K562 (cell line): ENCODE data around the gene TMC2. TPM values are rescaled to one million over a fixed set of nuclear protein-coding genes. Genes with fewer than 3 reads are reported as not detected.

Experiments used
- BCOR ChIP-seq: fragments of 450-650 bp; IDR thresholded peaks from 2 replicates; pipeline ENCODE4 v1.6.1; 2016
- CBX3 ChIP-seq, 2 experiments: IDR thresholded peaks; 1 replicate in 1 of 2; 2 replicates in 1 of 2; pipeline ENCODE4 v1.6.1; 2012; ENCODE audit warnings: inconsistent platforms in 2 of 2, low read length in 2 of 2, borderline replicate concordance in 1 of 2, control low read depth in 1 of 2
- FOXK2 ChIP-seq, 2 experiments: fragments of 450-650 bp; IDR thresholded peaks in 1 of 2; conservative IDR thresholded peaks in 1 of 2; 2 replicates each; pipeline ENCODE4 v1.6.1; 2016; ENCODE audit warnings: low read depth in 2 of 2, mild to moderate bottlenecking in 1 of 2
- GTF2A2 ChIP-seq: IDR thresholded peaks from 2 replicates; pipeline ENCODE4 v1.6.1; 2016; ENCODE audit warnings: mild to moderate bottlenecking, missing genetic modification characterization, missing compliant biosample characterization
- IFI16 ChIP-seq: fragments of 250-450 bp; sonication (Bioruptor Pico); IDR thresholded peaks from 2 replicates; pipeline ENCODE4 v2.1.2; 2022; ENCODE audit warnings: mild to moderate bottlenecking, inconsistent platforms
- ILK ChIP-seq: fragments of 450-650 bp; IDR thresholded peaks from 2 replicates; pipeline ENCODE4 v1.6.1; 2016; ENCODE audit warnings: missing genetic modification characterization, low read depth, mild to moderate bottlenecking, missing compliant biosample characterization, moderate library complexity, borderline replicate concordance
- KAT2B ChIP-seq: IDR thresholded peaks from one replicate; pipeline ENCODE4 v1.6.1; 2012; ENCODE audit warnings: low read depth, mild to moderate bottlenecking, control low read depth, inconsistent platforms, low read length, moderate library complexity
- MCM5 ChIP-seq: fragments of 450-650 bp; IDR thresholded peaks from 2 replicates; pipeline ENCODE4 v1.6.1; 2016; ENCODE audit warnings: low read depth
- MYNN ChIP-seq, 2 experiments: sonication (generic); formaldehyde crosslinking in 1 of 2; IDR thresholded peaks; 2 replicates each; pipeline versions ENCODE4 v1.5.0 to v1.6.1; 2016 to 2020; ENCODE audit warnings: antibody characterized with exemption in 1 of 2, missing genetic modification reagents in 1 of 2
- NFRKB ChIP-seq: fragments of 450-650 bp; IDR thresholded peaks from 2 replicates; pipeline ENCODE4 v1.6.1; 2016; ENCODE audit warnings: low read depth
- RBM25 ChIP-seq: fragments of 200-400 bp; formaldehyde crosslinking; IDR thresholded peaks from 2 replicates; pipeline ENCODE4 v1.6.1; 2018; ENCODE audit warnings: low read length, low read depth, moderate library complexity; ENCODE audit not compliant: severe bottlenecking
- SAFB2 ChIP-seq: fragments of 200-400 bp; formaldehyde crosslinking; IDR thresholded peaks from 2 replicates; pipeline ENCODE4 v1.6.1; 2018; ENCODE audit warnings: borderline replicate concordance, low read length, low read depth, moderate library complexity; ENCODE audit not compliant: severe bottlenecking
- SMARCA5 ChIP-seq: fragments of 450-650 bp; IDR thresholded peaks from 2 replicates; pipeline ENCODE4 v1.6.1; 2016
- SP1 ChIP-seq: sonication (generic); formaldehyde crosslinking; IDR thresholded peaks from 2 replicates; pipeline ENCODE4 v1.8.1; 2022; ENCODE audit warnings: mild to moderate bottlenecking, missing genetic modification reagents
- SREBF2 ChIP-seq: sonication (generic); formaldehyde crosslinking; IDR thresholded peaks from 2 replicates; pipeline ENCODE4 v1.4.0; 2020; ENCODE audit warnings: mild to moderate bottlenecking, missing genetic modification reagents
- ZNF121 ChIP-seq: sonication (generic); formaldehyde crosslinking; conservative IDR thresholded peaks from 2 replicates; pipeline ENCODE4 v1.8.0; 2022; ENCODE audit warnings: missing genetic modification reagents
- ZNF239 ChIP-seq: fragments of 250-450 bp; sonication (Bioruptor Pico); IDR thresholded peaks from 2 replicates; pipeline ENCODE4 v1.4.0; 2020; ENCODE audit warnings: mild to moderate bottlenecking
- ZNF282 ChIP-seq: sonication (generic); formaldehyde crosslinking; IDR thresholded peaks from 2 replicates; pipeline ENCODE4 v1.8.1; 2023; ENCODE audit warnings: missing genetic modification reagents
- ZNF507 ChIP-seq: conservative IDR thresholded peaks from 2 replicates; pipeline ENCODE4 v1.6.1; 2017; ENCODE audit warnings: missing genetic modification characterization, missing compliant biosample characterization
- ZNF561 ChIP-seq: fragments of 450-650 bp; formaldehyde crosslinking; conservative IDR thresholded peaks from 2 replicates; pipeline ENCODE4 v1.4.0; 2020; ENCODE audit warnings: mild to moderate bottlenecking, moderate library complexity
- ZNF57 ChIP-seq: fragments of 450-650 bp; formaldehyde crosslinking; IDR thresholded peaks from 2 replicates; pipeline ENCODE4 v1.4.0; 2020; ENCODE audit warnings: mild to moderate bottlenecking, moderate library complexity
- ZNF586 ChIP-seq: fragments of 450-650 bp; formaldehyde crosslinking; conservative IDR thresholded peaks from 2 replicates; pipeline ENCODE4 v1.4.0; 2020; ENCODE audit warnings: mild to moderate bottlenecking, moderate library complexity
- polyA plus RNA-seq, 8 experiments: library from polyadenylated mRNA; depleted of rRNA in 4 of 8; stranded (reverse) in 5 of 8; unstranded in 3 of 8; fragments of >200 nt; fragmentation: Nextera tagmentation in 2 of 8; fragmentation: Illumina TruSeq in 1 of 8; extraction: Ambion mirVana in 2 of 8; extraction: Trizol in 1 of 8; gene quantifications; 2 replicates each; pipeline versions ENCODE4 v1.2.1 to v1.2.3, GENCODE V29; 2011 to 2014; ENCODE audit warnings: inconsistent platforms in 1 of 8, missing spikeins in 1 of 8
- total RNA-seq, 7 experiments: library from RNA; depleted of rRNA in 6 of 7; stranded (reverse); fragments of >200 nt in 6 of 7; fragmentation: Illumina TruSeq in 2 of 7; extraction: Trizol in 2 of 7; gene quantifications; 2 replicates each; pipeline versions ENCODE4 v1.2.1 to v1.2.3, GENCODE V29; 2011 to 2021; ENCODE audit warnings: low replicate concordance in 1 of 7
- TF ChIP-seq, protein P1 (sequence below): fragments of 250-450 bp; sonication (Bioruptor Pico); IDR thresholded peaks from 2 replicates; pipeline ENCODE4 v1.5.0; 2020; ENCODE audit warnings: mild to moderate bottlenecking, borderline replicate concordance
- TF ChIP-seq, protein P2 (sequence below), 2 experiments: fragments of 450-650 bp; conservative IDR thresholded peaks; 2 replicates each; pipeline ENCODE4 v1.6.1; 2017; ENCODE audit warnings: mild to moderate bottlenecking in 2 of 2, moderate library complexity in 2 of 2
- TF ChIP-seq, protein P3 (sequence below), 2 experiments: fragments of 450-650 bp; IDR thresholded peaks; 2 replicates each; pipeline ENCODE4 v1.6.1; 2016

Gene TMC2
- total and polyA plus RNA-seq, 9 of the 15 experiments (the other 6 are each of a cell fraction or from before 2014, with no cell fraction given): not detected

DNA sequence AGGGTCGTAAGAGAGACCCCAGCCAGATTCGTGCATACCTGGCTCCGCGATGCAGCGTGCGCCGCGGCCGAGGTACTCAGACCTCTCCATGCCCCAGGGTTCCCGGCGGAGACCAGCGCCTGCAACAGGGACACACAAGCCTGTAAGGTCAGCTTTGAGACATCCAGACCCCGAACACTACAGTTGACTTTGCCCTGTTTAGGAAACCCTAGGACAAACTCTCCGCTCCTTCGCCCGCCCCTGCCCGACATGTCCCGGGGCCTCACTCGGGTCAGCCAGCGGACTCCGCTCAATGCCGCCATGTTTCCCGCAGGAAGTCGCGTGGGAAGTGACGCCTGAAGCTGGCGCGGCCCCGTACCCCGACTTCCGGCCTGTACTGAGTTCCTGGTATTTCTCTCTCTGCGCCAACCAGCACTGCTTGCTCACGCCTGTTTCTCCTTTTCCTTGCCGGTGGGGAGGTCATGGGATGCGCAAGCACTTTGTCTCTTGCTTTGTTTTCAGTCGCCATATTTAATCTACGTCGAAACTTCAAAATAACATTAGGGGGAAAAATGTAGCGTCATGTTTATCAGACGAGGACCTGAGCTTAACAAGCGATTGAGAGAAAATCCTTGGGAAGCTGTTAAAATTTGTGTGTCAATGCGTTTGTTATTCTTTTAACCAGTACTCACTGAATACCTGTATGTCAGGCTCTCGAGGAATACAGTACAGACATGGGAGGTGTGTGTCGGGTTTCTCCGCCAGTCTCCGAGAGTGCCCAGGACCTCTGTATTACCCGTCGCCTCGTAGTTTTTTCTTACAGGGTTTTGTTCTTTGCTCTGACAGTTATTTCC lies 127.7 kb downstream of the TMC2 start, which contains the start of gene IDH3B (continued):
- TF ChIP-seq ZNF507 (no peak), SP1 (CRISPR knock-in tag) (peak; percentile 42), NFRKB (peak; percentile 86), ILK (no peak), ZNF57 (no peak), GTF2A2 (tag) (no peak), ZNF561 (CRISPR knock-in tag) (no peak), IFI16 (CRISPR knock-in tag) (no peak), ZNF239 (CRISPR knock-in tag) (no peak), ZNF282 (CRISPR knock-in tag) (no peak), SMARCA5 (no peak), FOXK2 (conservative IDR thresholded peaks at IDR 0.05 in 1 of 2, IDR thresholded peaks at IDR 0.05 in 1 of 2; ENCODE audit: low read depth in 2 of 2) (peak; percentile 92 to 95), ZNF586 (no peak), BCOR (no peak), SAFB2 (no peak), MYNN (IDR thresholded peaks at IDR 0.05) (no peak), MYNN (CRISPR knock-in tag; IDR thresholded peaks at IDR 0.05) (no peak), SREBF2 (CRISPR knock-in tag) (no peak), ZNF121 (CRISPR knock-in tag) (no peak), RBM25 (no peak), KAT2B (no peak), MCM5 (no peak), CBX3 (IDR thresholded peaks at IDR 0.05; ENCODE audit: borderline replicate concordance in 1 of 2, low read length in 2 of 2) (0 out of 3 replicates have a peak, but pooled peaks of 1 of the 2 experiments have one; percentile 58)
- TF ChIP-seq, protein P1, sequence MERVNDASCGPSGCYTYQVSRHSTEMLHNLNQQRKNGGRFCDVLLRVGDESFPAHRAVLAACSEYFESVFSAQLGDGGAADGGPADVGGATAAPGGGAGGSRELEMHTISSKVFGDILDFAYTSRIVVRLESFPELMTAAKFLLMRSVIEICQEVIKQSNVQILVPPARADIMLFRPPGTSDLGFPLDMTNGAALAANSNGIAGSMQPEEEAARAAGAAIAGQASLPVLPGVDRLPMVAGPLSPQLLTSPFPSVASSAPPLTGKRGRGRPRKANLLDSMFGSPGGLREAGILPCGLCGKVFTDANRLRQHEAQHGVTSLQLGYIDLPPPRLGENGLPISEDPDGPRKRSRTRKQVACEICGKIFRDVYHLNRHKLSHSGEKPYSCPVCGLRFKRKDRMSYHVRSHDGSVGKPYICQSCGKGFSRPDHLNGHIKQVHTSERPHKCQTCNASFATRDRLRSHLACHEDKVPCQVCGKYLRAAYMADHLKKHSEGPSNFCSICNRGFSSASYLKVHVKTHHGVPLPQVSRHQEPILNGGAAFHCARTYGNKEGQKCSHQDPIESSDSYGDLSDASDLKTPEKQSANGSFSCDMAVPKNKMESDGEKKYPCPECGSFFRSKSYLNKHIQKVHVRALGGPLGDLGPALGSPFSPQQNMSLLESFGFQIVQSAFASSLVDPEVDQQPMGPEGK: no peak
- TF ChIP-seq, protein P2, sequence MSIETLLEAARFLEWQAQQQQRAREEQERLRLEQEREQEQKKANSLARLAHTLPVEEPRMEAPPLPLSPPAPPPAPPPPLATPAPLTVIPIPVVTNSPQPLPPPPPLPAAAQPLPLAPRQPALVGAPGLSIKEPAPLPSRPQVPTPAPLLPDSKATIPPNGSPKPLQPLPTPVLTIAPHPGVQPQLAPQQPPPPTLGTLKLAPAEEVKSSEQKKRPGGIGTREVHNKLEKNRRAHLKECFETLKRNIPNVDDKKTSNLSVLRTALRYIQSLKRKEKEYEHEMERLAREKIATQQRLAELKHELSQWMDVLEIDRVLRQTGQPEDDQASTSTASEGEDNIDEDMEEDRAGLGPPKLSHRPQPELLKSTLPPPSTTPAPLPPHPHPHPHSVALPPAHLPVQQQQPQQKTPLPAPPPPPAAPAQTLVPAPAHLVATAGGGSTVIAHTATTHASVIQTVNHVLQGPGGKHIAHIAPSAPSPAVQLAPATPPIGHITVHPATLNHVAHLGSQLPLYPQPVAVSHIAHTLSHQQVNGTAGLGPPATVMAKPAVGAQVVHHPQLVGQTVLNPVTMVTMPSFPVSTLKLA (conservative IDR thresholded peaks at IDR 0.05): peak; percentile 71 to 88
- TF ChIP-seq, protein P3, sequence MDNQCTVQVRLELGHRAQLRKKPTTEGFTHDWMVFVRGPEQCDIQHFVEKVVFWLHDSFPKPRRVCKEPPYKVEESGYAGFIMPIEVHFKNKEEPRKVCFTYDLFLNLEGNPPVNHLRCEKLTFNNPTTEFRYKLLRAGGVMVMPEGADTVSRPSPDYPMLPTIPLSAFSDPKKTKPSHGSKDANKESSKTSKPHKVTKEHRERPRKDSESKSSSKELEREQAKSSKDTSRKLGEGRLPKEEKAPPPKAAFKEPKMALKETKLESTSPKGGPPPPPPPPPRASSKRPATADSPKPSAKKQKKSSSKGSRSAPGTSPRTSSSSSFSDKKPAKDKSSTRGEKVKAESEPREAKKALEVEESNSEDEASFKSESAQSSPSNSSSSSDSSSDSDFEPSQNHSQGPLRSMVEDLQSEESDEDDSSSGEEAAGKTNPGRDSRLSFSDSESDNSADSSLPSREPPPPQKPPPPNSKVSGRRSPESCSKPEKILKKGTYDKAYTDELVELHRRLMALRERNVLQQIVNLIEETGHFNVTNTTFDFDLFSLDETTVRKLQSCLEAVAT (IDR thresholded peaks at IDR 0.05): peak in 1 of 2 experiments; percentile 86; a peak in 2 of 4 replicates
